H7 (cell line): ENCODE data around the gene LRRC4. TPM values are rescaled to one million over a fixed set of nuclear protein-coding genes. Genes with fewer than 3 reads are reported as not detected.

ENCODE experiments used
- DNase-seq: peaks from one replicate; pipeline ENCODE4 v3.0.0; 2012
- H3K27me3 ChIP-seq: 2 replicates; pipeline ENCODE4 v1.6.0; 2011; ENCODE audit warnings: mild to moderate bottlenecking, low read length; ENCODE audit not compliant: control insufficient read depth, insufficient read depth
- H3K36me3 ChIP-seq: replicated peaks from 2 replicates; pipeline ENCODE4 v1.5.1; 2011; ENCODE audit warnings: low read length; ENCODE audit not compliant: control insufficient read depth, insufficient read depth
- H3K4me3 ChIP-seq: 2 replicates; pipeline ENCODE4 v1.5.1; 2011; ENCODE audit warnings: low read depth, mild to moderate bottlenecking, control low read depth, low read length, moderate library complexity; ENCODE audit not compliant: insufficient read depth
- total RNA-seq: library from RNA; depleted of rRNA; stranded (reverse); fragments of >200 nt; shearing (Covaris generic); gene quantifications from 2 replicates; pipeline ENCODE4 v1.2.3, GENCODE V29; 2014

The LRRC4 gene
- total RNA-seq, 1 experiment from 2014 or later: 5.9 TPM

DNA sequence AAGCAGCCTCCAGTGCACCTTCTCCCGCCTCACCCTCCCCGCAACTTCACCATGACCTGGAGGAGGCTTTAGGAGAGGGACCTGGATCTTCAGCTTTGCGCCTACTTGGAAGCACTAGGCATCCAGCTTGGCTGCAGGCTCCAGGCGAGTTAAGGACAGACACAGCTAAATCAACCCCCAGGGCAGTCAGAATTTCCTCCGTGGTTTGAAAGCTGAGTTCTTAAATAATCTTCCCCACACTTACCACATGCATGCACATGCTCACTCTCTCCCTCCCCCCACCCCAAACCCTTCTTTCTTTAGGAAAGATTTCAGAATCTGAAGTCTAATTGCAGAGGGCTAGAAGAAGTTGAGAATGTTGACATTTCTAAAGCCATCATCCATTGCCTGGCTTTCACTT is 36.7 kb upstream of the LRRC4 start:
- H3K36me3 ChIP-seq: no peaks in the 10 kb centered on the region; the same call in 1 of the 2 replicates
- H3K27me3 ChIP-seq: no peaks in the 10 kb centered on the region
- no peak overlapping the region for H3K4me3 ChIP-seq
- no peak for DNase-seq

DNA sequence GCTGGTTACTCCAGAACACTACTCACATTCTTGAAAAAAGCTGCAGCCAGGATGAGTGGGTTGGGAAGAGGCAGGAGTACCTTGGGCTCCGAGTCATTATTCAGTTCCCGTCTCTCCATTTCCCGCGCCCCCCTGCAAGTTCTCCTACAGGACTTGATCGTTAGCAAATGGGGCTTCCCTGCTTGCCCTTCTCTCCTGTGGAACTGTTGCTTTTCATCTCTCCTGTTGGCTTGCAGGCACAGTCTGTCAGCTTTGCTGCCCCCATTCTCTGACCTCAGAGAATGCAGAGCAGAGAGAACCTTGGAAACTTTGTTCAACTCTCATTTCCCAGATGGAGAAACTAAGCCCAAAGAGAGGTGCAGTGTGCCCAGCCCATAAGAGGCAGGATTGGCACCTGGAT is 35.6 kb upstream of the LRRC4 start:
- DNase-seq: no peak

DNA sequence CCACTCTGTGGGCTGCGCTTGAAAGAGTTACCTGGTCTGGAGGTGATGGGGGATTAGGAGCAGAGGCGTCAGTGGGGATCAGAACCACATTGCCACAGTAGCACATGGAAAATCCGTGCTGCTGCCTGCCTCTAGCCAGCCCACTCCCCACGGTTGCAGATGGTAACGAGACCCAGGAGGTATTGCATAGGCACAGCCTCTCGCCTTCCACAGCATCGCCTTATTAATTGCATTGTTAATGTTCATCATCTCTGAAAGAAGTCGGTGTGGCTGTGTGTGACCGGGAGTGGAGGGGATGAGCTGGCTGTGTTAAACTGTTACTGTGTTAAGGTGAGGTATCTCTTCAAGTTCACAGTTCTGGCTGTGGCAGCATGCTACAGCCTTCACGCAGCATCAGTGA is 35.2 kb upstream of the LRRC4 start:
- H3K4me3 ChIP-seq: no peak overlapping the region
- no peaks in the 10 kb centered on the region; the same call in 1 of the 2 replicates for H3K36me3 ChIP-seq
- H3K27me3 ChIP-seq: no peaks in the 10 kb centered on the region
- no peak for DNase-seq

More for the DNA sequence above, 35.6 kb upstream of the LRRC4 start:
- Histone ChIP-seq H3K27me3 (no peaks in the 10 kb centered on the region), H3K36me3 (no peaks in the 10 kb centered on the region; the same call in 1 of the 2 replicates), H3K4me3 (no peak overlapping the region)

DNA sequence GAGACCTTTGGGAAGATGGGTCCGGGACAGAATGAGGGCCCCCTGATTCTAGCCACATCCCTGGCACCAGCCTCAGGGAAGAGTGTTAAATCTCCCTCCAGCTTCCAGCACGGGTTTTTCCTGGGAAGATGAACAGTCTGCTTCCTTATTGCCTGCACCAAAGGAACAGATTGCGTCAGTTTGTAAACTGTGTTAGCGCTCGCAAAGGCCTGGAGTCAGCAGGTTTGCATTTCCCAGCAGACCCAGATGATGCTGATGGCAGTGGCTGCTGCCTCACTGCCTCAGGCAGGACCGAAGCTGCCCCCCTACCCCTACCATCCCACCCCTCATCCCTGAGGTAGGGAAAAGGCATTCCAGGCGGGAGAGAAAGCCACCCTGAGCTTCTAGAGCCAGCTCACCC is 34.6 kb upstream of the LRRC4 start:
- no peaks in the 10 kb centered on the region for H3K27me3 ChIP-seq
- DNase-seq: no peak
- no peak overlapping the region for H3K4me3 ChIP-seq
- H3K36me3 ChIP-seq: no peaks in the 10 kb centered on the region

DNA sequence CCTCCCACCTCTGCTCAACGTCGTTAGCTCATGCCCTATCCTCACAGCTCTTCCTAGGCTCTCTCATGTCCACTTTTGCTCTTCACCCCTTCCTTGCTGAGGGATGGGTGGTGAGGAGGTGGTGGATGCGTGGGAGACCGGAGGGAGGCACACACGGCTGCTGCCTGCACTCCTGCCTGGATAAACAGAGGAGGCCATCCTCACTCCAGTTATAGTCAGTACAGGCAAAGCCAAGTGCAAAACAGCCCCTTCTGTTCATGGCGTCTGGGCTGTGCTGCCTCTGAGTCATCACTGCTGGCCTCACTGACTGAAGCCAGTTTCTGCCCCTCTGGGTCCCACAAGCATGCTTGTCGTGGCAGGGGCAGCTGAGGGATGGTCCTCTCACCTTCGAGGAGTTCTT is 31.9 kb upstream of the LRRC4 start:
- no peak overlapping the region for H3K4me3 ChIP-seq
- no peaks in the 10 kb centered on the region for H3K36me3 ChIP-seq
- H3K27me3 ChIP-seq: no peaks in the 10 kb centered on the region
- no peak for DNase-seq

- Histone ChIP-seq H3K36me3 (no peaks in the 10 kb centered on the region), H3K27me3 (no peaks in the 10 kb centered on the region), H3K4me3 (no peak overlapping the region)
- no peak for DNase-seq
Observed at GRCh38 chr7:128060018-128060417, 28.8 kb upstream of the LRRC4 start.

GRCh38 chr7:128059143-128059988 is 28.1 kb upstream of the LRRC4 start:
- DNase-seq: no peak
- no peak overlapping the region for H3K4me3 ChIP-seq
- H3K27me3 ChIP-seq: no peaks in the 10 kb centered on the region
- no peaks in the 10 kb centered on the region for H3K36me3 ChIP-seq

GRCh38 chr7:128057909-128058308 is 26.7 kb upstream of the LRRC4 start:
- no peak overlapping the region for H3K4me3 ChIP-seq
- DNase-seq: no peak
- H3K27me3 ChIP-seq: no peaks in the 10 kb centered on the region
- no peaks in the 10 kb centered on the region for H3K36me3 ChIP-seq

DNA sequence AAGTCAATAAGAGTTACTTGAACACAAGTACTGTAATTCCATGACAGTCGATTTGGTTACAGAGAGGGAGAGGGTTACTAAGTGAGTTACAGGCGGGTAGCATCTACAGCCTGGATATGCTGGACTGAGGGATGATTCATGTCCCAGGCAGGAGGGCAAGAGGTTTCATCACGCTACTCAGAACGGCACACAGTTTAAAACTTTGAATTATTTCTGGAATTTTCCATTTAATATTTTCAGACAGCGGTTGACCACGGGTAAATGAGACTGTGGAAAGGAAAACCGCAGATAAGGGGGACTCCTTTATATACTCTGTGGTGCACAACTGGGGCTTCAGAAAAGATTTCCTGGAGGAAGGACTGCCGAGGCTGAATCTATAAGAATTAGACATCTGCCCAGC is 25.7 kb upstream of the LRRC4 start:
- DNase-seq: no peak
- Histone ChIP-seq H3K4me3 (no peak overlapping the region), H3K27me3 (no peaks in the 10 kb centered on the region), H3K36me3 (no peaks in the 10 kb centered on the region)

- Histone ChIP-seq H3K4me3 (no peak overlapping the region), H3K27me3 (no peaks in the 10 kb centered on the region), H3K36me3 (no peaks in the 10 kb centered on the region)
- no peak for DNase-seq
Observed at GRCh38 chr7:128055637-128056036, 24.4 kb upstream of the LRRC4 start.

- DNase-seq: no peak
- H3K36me3 ChIP-seq: no peaks in the 10 kb centered on the region
- no peaks in the 10 kb centered on the region for H3K27me3 ChIP-seq
- no peak overlapping the region for H3K4me3 ChIP-seq
Observed at GRCh38 chr7:128054511-128054910, 23.3 kb upstream of the LRRC4 start.

DNA sequence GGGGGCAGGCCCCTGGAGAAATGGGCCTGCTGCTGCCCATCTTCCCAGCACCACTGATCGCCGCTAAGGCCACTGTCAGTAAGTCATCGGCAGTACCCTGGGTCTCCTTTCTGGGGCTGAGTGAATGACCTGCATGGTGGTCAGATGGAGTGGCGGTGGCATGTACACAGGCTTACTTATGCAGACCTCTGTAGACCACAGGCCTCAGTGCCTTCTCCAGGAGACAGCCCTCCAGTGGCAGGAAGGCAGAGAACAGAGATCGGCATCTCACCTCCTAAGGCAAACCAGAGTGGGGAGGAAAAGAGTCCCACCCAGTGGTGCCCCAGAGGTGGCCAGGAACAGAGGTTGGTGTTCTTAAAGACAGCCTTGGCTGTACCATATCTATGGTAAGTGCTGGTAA is 22.8 kb upstream of the LRRC4 start:
- no peak for DNase-seq
- H3K36me3 ChIP-seq: no peaks in the 10 kb centered on the region
- H3K4me3 ChIP-seq: no peak overlapping the region
- no peaks in the 10 kb centered on the region for H3K27me3 ChIP-seq

DNA sequence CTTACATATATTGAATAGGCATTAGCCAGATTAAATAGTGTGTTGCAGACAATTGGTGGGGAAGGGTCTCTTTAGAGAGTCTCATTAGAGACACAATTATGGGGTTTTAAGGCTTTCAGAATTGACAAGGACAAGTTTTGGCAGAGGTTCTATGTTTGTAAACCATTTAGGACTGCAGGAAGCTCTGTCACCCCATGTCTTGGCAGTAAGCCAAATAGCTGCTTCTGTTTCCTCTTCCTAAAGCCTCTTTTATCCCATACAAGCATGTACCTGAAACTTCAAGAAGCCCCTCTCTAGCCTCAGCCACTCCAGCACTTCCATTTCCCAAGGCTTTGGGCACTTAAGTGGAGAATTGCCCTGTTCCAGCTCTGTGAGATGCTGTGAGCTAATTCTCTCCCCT is 21.8 kb upstream of the LRRC4 start:
- Histone ChIP-seq H3K27me3 (no peaks in the 10 kb centered on the region), H3K4me3 (no peak overlapping the region), H3K36me3 (no peaks in the 10 kb centered on the region)
- no peak for DNase-seq

DNA sequence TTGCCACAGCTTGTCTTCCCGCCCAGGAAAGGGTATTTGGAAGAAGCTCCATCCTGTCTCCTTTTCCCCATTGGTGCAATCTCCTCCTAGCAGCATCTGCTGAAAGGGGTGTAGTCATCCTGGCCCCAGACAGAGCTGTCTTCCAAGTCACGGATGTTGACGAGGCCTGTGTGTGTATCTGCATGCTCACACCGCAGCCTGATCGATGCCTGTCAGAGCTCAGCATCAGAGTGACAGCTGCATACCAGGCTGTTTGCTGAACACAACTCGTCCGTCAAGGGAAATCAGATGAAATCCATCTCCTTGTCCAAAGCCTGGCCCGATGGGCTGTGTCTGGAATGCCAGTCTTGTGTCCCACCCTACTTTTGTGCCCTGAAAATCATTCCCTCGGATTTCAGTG is 21.2 kb upstream of the LRRC4 start:
- DNase-seq: no peak
- Histone ChIP-seq H3K36me3 (no peaks in the 10 kb centered on the region), H3K27me3 (no peaks in the 10 kb centered on the region), H3K4me3 (no peak overlapping the region)

DNA sequence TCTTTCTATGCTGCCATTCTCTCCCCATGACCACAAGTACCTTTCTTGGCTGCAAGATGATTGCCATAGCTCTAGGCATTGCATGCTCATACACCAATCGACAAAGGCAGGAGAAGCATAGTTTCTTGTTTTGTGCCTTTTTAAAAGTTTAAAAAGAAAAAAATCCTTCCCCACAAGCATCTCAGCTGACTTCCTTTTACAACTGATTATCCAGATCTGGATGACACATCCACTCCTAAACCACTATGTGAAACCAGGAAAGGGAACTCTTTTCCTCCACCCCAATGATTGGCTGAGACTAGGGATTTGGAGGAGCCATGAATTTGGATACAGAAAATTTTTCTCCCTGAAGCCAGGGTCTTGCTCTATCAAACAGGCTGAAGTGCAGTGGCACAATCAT is 14.5 kb upstream of the LRRC4 start:
- no peaks in the 10 kb centered on the region for H3K27me3 ChIP-seq
- no peak overlapping the region for H3K4me3 ChIP-seq
- no peaks in the 10 kb centered on the region for H3K36me3 ChIP-seq
- no peak for DNase-seq

DNA sequence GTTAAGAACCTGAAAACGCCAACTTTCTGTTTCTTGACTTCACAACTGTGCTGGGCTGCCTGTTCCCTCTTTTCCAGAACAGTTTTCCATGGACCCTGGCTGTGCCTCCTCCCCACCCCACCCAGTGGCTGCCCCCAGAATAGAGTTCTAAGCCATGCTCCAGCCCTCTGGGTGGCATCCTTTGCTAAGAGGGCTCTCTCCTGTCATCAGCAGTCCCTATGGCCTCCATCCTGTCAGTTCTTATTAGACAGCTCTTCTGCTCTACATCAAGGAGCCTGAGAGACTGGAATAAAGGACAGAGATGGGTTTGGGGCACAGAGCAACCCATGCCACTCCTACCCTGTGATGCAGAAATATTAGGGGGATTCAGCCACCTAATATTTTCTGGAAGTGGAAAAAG is 13.9 kb upstream of the LRRC4 start:
- DNase-seq: no peak

More for the DNA sequence above, 13.9 kb upstream of the LRRC4 start:
- Histone ChIP-seq H3K27me3 (no peaks in the 10 kb centered on the region), H3K4me3 (no peak overlapping the region), H3K36me3 (no peaks in the 10 kb centered on the region)
